K562 (cell line): ENCODE measurements around the gene ADNP. TPM values are rescaled to one million over a fixed set of nuclear protein-coding genes. Genes with fewer than 3 reads are reported as not detected.

Experiments
- ATF3 ChIP-seq, 2 experiments: fragments of 450-650 bp in 1 of 2; sonication (generic) in 1 of 2; formaldehyde crosslinking in 1 of 2; IDR thresholded peaks in 1 of 2; conservative IDR thresholded peaks in 1 of 2; 2 replicates each; pipeline versions ENCODE4 v1.6.1 to v1.8.1; 2016 to 2023; ENCODE audit warnings: mild to moderate bottlenecking in 2 of 2, moderate library complexity in 2 of 2, inconsistent platforms in 1 of 2, missing genetic modification reagents in 1 of 2
- CHD7 ChIP-seq: fragments of 200-600 bp; sonication (generic); IDR thresholded peaks from one replicate; pipeline ENCODE4 v1.6.1; 2012; ENCODE audit warnings: mild to moderate bottlenecking, low read depth, low read length, inconsistent platforms
- FOXO4 ChIP-seq: fragments of 450-650 bp; formaldehyde crosslinking; IDR thresholded peaks from 2 replicates; pipeline ENCODE4 v1.4.0; 2020; ENCODE audit warnings: mild to moderate bottlenecking, moderate library complexity
- ID3 ChIP-seq, 2 experiments: fragments of 250-450 bp in 1 of 2; fragments of 450-650 bp in 1 of 2; sonication (Bioruptor Pico) in 1 of 2; IDR thresholded peaks; 2 replicates each; pipeline versions ENCODE4 v1.6.1 to v1.8.0; 2016 to 2021; ENCODE audit warnings: mild to moderate bottlenecking in 2 of 2, moderate library complexity in 2 of 2, missing compliant biosample characterization in 1 of 2, missing genetic modification characterization in 1 of 2
- RUNX1 ChIP-seq: sonication (generic); IDR thresholded peaks from 2 replicates; pipeline ENCODE4 v1.6.1; 2016; ENCODE audit warnings: antibody characterized with exemption, low read depth
- SMARCC2 ChIP-seq: fragments of 450-650 bp; IDR thresholded peaks from 2 replicates; pipeline ENCODE4 v1.6.1; 2017; ENCODE audit warnings: antibody characterized with exemption, moderate library complexity, mild to moderate bottlenecking, low read depth
- ZZZ3 ChIP-seq: fragments of 450-650 bp; IDR thresholded peaks from 2 replicates; pipeline ENCODE4 v1.6.1; 2016; ENCODE audit warnings: antibody characterized with exemption, mild to moderate bottlenecking, moderate library complexity
- polyA plus RNA-seq, 8 experiments: library from polyadenylated mRNA; depleted of rRNA in 4 of 8; stranded (reverse) in 5 of 8; unstranded in 3 of 8; fragments of >200 nt; fragmentation: Nextera tagmentation in 2 of 8; fragmentation: Illumina TruSeq in 1 of 8; extraction: Ambion mirVana in 2 of 8; extraction: Trizol in 1 of 8; gene quantifications; 2 replicates each; pipeline versions ENCODE4 v1.2.1 to v1.2.3, GENCODE V29; 2011 to 2014; ENCODE audit warnings: inconsistent platforms in 1 of 8, missing spikeins in 1 of 8
- total RNA-seq, 7 experiments: library from RNA; depleted of rRNA in 6 of 7; stranded (reverse); fragments of >200 nt in 6 of 7; fragmentation: Illumina TruSeq in 2 of 7; extraction: Trizol in 2 of 7; gene quantifications; 2 replicates each; pipeline versions ENCODE4 v1.2.1 to v1.2.3, GENCODE V29; 2011 to 2021; ENCODE audit warnings: low replicate concordance in 1 of 7

Gene ADNP
- total and polyA plus RNA-seq, 9 of the 15 experiments (the other 6 are each of a cell fraction or from before 2014, with no cell fraction given), result 17.8 to 59.9 (median 25.3) TPM

- TF ChIP-seq CHD7, result no peak
- TF ChIP-seq ZZZ3, result no peak
- TF ChIP-seq ATF3 (IDR thresholded peaks at IDR 0.05), result peak; percentile 87
- peak; percentile 89 for TF ChIP-seq ATF3 (CRISPR knock-in tag; conservative IDR thresholded peaks at IDR 0.05)
- 0 out of 2 replicates have a peak, but pooled peaks have one; percentile 46 for TF ChIP-seq RUNX1
- TF ChIP-seq FOXO4 (CRISPR knock-in tag), result no peak
- no peak for TF ChIP-seq ID3 (CRISPR knock-in tag; IDR thresholded peaks at IDR 0.05)
- TF ChIP-seq ID3 (tag; IDR thresholded peaks at IDR 0.05), result peak; percentile 95
- no peak for TF ChIP-seq SMARCC2
Measured at GRCh38 chr20:50931306-50932015, at the start of gene ADNP (continued).
